CD4-positive, alpha-beta T cell treated with Interleukin-17A for 4 hours (primary cell): Measurements from ENCODE around the gene HEXD.

Experiments used
- DNase-seq: peaks from one replicate; pipeline ENCODE4 v3.0.0-alpha.2; 2020; ENCODE audit warnings: mixed read lengths

HEXD gene

DNA sequence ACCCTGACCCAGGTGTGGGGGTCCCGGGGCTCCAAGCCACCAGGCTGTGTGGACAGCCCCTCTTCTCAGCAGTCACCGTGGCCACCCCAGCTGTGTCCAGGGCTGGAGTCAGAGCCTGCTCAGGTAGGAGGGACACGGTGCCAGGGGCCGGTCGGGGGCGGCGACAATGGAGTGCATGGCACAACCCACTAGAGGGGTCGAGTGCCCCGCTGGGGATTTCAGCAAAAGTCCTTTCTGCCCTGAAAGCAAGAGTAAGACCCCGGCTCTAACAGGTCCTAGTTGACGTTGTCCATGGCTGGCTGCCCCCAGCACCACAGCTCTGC lies 35.3 kb upstream of the HEXD start:
- no peak for DNase-seq

DNA sequence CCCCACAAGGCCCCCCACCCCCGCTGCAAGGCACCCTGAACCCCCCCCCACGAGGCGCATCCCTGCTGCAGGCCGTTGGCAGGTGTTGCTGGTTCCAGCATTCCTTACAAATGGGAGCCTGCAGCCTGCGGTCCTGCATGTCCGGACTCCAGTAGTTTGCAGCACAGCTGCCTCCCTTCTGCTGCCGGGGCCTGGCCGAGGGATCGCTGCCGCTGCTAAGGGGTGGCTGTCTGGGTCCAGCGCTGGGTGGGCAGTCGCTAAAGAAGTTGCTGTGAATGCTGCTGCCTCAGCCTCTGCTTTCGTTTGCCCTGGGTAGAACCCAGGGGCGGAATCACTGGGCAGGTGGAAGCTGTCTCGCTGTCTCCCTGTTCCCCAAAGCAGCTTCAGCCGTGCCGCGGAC lies 34.7 kb upstream of the HEXD start:
- DNase-seq = no peak

DNA sequence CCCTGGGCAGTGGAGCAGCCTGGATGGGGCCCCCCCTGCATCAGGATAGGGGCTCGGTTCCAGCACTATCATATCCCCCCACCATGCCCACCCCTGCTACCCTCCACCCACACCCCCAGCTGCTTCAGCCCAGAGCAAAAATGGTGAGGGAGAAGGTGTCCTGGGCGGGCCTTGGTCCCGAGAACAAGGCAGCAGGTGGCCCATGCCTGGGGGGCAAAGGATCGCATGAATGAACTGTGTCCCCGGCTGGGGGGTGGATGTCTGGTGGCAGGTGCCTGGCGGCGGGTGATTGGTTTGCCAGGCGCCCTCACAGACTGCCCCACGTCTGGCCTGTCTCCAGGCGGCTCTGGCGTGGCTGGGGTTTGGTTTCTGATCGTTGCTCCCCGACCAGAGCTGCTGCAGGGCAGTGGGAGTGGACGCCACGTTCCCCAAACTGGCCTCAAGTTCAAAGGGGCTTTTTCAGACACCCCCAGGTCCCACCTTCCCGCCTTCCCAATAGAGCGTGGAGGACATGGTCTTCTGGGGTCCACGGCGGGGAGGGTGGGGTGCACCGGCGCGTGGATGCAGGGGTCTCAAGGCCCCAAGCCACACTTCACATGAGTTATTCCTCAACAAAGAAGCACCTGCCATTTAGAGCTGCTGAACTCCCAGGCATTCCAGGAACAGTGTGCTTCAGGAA lies 34.0 kb upstream of the HEXD start:
- DNase-seq = no peak

DNA sequence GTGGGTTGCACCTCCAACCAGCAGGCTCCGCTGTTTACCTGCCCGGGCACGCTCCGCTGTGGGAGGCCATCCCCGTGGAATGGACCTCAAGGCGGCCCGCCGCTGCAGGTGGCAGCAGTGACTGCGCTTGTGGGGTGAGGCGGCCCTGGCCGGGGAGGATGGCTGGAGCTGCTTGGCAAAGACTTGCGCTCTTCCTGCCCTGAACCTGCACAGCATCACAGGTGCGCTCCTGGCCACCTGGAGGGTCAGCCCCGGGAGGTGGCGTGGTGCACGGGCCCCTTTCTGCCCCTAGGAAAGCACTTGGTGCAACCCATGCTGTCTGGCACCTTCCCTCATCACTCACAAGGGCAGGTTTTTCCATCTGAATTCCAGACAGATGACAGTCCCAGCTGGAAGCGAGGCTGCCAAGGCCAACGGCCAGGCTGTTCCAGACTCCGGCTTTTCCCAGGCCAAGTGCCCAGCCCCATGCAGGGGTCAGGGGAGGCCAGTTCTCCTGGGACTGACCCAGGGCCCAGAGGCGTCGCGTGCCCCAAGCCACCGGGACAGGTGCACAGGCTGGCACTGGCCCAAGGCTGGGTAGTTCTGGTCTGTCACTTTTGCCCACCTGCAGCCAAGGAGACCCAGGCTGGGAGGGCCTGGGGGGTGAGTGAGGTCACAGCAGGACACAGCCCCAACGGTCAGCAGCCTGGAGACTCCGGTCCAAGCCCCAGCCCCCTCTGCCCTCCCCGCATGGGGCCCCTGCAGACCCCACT lies 33.2 kb upstream of the HEXD start:
- no peak for DNase-seq

DNA sequence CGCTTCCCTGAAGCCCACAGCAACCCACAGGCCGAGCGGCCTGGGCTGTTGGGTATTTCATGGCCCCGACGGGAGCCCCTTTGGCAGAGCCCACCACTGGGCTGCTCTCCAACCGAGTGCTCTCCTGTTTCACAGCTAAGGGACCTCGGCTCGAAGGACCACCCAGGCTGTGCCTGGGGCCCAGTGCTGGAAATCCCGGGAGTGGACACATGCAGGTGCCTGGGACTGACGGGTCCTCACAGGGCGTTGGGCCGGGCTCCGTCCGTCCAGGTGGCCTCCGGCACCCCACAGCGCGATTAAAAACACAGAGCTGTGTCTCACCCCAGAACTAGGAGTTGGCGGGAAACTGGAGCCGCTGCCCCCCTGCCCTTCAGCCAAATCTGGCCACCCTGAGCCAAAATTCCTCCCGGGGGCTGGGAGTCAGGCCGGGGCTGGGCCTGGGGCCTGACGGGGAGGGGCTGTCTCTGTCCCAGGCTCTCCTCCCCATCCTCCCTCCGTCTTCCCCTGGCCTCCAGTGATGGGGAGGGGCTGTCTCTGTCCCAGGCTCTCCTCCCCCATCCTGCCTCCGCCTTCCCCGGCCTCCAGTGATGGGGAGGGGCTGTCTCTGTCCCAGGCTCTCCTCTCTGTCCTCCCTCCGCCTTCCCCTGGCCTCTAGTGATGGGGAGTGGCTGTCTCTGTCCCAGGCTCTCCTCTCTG lies 32.4 kb upstream of the HEXD start:
- DNase-seq = no peak

DNA sequence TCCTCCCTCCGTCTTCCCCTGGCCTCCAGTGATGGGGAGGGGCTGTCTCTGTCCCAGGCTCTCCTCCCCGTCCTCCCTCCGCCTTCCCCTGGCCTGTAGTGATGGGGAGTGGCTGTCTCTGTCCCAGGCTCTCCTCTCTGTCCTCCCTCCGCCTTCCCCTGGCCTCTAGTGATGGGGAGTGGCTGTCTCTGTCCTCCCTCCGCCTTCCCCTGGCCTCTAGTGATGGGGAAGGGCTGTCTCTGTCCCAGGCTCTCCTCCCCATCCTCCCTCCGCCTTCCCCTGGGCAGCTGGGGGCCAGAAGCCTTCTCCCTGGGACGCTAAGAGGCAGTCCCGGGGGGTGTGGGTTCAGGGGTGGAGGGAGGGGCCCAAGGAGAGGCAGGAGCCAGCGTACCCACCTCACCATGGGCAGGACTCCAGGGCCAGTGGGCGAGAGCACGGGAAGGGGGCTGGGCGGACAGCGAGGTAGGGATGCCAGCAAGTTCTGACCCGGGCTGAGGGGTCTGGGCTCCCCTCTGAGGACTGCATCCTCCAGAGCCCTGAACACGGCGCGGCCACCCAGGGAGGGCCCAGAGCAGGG lies 31.8 kb upstream of the HEXD start:
- no peak for DNase-seq

DNA sequence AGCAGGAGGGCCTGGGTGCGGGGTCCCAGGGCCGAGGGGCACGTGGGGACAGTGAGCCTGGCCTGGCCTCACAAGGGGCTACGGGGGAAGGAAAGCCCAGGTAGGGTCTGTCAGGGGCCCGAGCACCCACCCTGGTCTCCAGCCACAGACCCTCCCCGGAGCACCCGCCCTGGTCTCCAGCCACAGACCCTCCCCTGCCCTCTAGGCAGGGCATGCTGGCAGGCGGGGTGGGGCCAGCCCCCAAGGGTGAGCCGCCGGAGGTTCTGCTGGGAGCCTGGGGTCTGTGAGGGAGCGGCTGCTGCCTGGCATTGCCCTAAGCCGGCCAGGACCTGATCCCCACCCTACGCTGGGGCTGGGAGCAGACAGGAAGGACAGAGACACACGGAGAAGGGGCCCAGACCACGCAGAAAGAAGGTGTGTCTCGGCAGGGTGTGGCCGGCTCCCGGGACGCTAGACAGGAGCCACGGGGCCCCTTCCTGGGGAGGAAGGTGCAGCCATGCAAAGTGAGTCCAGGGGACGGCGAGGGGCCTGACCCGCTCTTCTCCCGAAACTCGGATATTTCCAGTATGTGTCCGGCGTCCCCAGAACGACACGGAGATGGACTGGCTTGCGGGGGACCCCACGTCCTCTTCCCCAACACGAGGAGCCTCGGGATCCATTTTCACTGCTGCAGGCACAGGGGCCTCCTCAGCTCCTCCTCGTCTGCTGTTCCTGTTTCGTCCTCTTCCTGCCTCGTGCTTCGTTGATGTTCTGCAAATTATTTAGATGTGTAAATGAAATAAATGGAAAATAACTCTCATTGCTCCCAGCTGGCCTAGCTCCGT lies 31.1 kb upstream of the HEXD start:
- DNase-seq = no peak

DNA sequence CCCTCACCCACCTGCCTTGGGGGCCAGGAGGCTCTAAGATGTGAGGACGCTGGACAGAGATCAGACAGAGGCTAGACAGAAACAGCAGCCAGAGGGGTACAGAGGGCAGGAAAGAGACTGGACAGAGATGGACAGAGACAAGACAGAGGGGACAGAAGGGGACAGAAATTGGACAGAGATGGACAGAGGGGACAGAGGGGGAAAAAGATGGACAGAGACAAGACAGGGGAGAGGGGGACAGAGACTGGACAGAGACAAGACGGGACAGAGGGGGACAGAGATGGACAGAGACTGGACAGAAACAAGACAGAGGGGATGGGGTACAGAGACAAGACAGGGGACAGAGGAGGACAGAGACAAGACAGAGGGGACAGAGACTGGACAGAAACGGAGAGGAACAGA lies 30.4 kb upstream of the HEXD start:
- DNase-seq = no peak

DNA sequence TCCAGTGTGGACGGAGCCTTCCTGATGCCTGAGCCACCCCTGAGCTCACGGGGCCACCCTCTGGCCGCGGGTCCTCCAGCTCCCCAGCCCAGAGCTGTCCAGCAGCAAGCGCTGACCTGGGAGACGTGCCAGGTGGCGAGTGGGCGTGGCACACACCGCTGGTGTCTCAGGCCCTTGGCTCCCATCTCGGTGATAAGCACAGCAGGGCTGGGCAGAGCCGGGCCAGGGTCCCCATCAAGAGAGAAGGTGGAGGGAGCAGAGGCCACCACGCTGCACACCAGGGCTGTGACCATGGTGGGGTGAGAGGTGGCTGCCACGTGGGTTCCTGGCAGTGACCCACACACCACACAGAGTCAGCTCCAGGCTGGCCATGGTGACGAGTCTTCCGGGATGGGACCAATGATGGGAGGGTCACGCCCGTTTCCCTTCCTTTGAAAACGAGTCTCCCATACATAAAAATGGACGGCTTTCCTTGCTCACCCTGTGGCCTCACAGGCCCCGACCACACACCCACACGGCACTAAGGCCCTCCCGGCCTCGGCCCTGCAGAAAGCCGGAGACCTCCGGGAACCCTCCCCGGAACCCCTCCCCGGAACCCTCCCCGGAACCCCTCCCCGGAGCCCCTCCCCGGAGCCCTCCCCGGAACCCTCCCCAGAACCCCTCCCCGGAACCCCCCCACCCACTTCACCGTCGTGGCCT lies 29.8 kb upstream of the HEXD start:
- DNase-seq = no peak

DNA sequence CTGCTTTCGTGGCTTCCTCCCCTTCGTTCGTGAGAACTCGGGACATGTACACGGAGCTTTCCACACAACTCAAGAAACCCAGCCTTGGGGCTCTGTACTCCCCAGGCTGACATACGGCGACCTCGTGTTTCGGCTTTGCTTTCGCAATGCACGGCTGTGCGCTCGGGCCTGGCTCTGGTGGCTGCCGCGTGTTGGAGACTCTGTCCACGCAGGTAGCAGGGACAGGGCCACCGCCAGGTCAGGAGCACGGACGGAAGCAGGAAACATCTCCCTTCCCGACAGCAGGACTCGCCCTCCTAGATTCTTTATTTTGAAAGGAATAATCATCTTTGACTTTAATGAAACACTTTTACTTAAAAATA lies 29.2 kb upstream of the HEXD start:
- no peak for DNase-seq

DNA sequence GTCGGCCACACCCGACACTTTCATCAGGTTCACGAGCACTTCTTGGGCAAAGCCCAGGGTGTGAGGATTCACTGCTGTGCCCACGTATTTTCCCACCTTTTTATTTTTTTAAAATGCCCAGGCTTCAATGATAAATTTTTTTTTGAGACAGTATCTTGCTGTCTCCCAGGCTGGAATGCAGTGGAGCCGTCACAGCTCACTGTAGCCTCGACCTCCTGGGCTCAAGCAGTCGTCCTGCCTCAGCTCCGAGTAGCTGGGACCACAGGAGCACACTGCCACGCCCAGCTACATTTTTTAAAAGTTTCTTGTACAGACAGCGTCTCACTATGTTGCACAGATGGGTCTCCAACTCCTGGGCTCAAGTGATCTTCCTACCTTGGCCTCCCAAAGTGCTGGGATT lies 28.8 kb upstream of the HEXD start:
- DNase-seq = no peak

DNA sequence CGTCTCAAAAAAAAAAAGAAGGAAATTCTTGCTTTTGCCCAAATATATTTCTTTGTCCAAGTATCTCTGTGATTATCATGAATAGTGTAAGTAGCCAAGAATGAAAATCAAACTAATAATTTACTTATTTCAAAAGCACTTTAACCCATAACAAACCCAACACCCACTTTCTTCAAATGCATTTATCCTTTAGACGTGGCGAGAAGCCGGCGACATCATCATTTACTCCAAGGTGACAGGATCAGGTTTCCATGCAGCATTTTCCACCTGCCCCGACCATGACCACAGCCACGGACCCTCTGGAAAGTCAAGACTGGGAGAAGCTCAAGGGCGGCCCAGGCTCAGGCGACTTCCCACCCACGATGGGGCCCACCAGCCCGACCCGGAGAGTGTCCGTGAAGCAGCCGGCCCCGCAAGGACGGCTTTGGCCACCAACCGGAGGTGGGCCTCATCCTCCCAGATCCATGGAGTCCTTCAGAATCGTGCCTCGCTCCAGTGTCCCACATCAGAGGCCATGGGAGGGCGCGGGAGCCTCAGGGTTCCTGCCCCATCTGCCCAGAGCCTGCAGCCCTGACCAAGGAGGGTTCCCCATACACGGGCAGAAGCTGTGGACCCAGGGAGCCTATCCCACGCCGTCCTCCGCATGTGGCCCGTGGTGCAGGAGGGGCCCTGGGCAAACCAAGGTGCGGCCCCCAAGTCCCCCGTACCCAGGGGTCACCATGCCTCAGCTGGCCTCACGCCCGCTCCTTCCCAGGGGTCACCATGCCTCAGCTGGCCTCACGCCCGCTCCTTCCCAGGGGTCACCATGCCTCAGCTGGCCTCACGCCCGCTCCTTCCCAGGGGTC lies 27.9 kb upstream of the HEXD start:
- DNase-seq = no peak

DNA sequence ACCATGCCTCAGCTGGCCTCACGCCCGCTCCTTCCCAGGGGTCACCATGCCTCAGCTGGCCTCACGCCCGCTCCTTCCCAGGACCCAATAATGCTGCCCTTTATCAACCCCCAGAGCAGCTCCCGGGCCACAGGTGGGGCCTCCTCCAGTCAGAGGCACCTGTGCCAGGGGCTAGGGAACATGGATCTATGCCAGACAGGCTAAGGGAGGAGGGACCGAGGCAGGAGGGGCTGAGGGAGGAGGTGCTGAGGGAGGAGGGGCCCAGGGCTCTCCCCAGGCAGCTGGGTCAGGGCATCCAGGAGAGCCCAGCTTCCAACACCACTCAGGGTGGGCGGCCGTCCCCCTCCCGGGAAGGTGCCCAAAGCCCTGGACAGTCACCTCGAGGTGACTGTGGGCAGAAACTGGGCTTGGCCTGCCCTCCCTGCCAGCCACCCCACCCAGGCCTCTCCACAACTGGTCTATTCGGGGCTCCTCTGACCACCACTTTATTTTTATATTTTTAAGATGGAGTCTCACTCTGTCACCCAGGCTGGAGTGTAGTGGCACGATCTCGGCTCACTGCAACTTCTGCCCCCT lies 27.2 kb upstream of the HEXD start:
- no peak for DNase-seq

DNA sequence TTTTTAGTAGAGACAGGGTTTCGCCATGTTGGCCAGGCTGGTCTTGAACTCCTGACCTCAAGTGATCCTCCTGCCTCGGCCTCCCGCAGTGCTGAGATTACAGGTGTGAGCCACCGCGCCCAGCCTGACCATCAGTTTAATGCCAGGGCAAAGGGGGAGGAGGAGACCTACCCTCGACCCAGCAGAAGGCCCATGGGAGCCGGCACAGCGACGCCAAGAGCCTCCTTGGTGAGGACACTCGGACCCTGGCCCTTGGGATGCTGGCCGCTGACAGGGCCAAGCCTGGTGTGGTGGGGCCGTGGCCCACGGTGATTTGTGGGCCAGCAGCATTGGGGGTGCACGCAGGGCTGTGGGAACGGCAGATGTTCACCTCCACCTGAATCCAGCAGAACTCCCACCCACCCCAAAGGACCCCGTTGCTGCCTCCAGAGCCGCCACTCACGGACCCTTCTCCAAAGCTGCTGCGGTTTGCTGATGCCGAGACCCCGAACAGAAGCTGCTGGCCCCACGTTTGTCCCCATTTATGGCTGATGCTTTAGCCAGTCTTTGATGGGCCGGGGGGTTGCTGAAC lies 26.6 kb upstream of the HEXD start:
- DNase-seq = no peak

DNA sequence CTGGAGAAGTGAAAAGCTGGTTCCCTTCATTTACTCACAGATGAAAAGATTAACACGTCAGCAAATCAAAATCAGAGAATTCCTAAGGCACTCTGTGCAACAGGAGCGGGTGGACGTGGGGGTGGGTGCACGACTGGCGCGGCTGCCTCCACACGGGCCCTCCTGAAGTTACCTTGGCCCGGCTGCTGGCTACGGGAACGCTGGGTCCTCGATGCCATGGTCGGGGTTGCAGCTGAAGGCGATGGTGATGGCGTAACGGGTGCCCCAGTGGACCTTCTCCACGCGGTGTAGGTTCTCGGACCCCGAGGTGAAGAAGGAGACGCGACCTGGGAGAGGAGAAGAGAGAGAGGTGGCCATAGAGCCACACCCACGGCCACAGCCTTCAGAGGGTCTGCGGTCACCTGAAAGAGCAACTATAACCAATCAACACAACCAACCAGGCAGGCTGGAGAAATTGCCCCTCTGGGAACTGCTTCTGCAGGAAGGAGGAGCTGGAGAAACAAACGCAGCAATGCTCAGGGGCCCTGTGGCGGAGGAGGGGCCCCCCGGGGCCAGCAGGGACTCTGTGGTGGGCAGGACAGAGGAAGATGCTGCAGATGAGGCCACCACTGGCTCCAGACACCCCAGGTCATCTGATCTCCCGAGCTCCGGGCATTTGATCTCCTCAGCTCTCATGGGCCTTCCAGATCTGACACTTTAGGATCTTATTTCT lies 25.8 kb upstream of the HEXD start:
- no peak for DNase-seq

DNA sequence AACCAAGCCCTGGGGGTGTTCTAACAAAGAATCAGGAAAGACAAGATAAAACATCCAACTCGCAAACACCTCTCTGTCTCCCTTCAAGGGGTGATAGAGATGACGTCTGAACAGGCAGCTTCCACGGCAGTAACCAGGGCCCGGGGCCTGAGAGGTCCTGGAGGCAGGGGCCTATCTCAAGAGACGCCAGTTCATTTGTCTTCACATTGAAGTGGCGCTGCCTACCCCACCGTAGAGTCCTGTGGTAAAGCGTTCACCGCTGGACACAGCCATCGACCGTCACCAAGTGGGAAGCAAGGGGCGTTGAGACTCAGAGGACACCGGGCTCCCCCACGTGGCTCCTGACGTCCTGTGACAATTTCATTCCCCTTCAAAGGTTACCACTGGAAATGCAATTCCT lies 25.2 kb upstream of the HEXD start:
- DNase-seq = no peak

DNA sequence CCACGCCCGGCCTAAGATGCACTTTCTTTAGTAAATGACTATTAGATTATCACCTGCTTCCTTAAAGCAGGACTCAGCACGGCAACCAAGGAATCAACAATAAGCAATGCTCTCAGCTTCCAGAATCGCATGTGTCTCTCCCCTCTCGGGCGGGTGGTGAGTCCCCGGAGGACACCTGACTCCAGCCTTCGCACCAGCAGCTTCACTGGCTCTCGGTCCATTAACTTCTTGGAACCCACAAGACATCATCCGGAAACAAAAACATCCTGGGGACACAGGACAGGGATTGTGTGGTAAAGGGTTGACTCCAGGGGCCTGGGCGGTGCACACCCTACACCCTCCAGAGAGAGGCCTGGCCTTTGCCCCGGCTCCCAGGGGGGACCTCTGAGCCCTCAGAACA lies 23.9 kb upstream of the HEXD start:
- no peak for DNase-seq

DNA sequence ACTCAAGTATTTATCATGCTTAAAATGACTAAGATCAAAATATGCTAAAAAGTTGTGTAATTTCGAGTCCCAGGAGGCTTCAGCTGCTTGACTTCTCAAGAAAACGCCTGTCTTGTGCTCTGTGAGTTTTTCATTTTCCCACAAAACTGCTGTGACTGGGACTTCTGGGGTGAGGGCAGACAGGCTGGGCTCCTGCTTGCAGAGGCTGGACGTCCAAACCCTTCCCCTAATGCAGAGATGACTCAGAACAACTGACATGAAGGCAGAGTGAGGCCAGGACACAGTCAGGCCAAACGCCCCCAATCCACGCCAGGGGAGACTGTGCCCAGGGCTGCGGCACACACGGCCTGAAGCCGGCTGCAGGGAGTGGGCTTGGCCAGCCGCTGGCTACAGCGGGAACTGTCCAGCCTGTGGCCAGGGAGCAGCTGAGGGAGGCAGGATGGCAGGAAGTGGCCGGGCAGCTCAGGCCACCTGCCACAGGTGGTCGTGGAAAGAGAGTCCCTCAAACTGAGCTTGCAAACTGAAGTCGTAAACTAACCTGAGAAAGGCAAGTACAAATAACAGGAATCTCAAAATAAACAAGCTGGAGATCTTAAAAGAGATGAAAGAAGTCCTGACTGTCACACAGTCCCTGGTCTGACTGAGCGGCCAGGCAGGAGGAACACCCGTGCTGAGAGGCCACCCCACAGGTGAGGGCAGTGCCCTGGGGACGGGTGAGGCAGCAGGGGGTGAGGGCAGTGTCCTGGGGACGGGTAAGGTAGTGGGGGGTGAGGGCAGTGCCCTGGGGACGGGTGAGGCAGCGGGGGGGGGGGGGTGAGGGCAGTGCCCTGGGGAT lies 21.3 kb upstream of the HEXD start:
- DNase-seq = no peak
